GM21390 (cell line): ENCODE data around the gene RNF167.

ENCODE experiments used
- ATAC-seq: cut with Tn5 transposase; IDR thresholded peaks from one replicate; pipeline ENCODE4 v1.9.1; 2021; ENCODE audit not compliant: unreplicated experiment

The RNF167 gene

DNA sequence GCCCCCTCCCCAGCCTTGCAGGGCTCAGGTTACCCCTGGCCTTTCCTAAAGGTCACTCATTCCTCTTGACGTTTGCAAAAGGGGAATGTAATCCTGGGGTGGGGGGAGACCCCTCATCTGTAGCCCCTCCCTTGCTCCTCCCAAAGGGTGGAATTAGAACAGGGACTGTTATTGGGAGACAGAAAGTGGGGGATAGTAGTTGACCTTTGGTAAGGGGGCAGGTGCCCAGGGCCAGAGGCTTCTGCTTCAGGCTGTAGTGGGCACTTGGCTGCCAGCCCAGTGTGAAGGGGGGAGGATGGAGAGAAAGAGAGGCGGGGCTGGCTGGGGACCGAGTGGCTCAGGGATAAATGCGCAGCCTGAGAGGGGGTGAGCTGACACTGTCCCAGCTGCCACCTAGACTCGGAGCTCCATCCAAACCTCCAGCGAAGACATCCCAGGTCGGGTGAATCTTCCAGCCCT lies 10.7 kb downstream of the RNF167 start, which contains the start of gene ENO3:
Gene ENO3 (plus strand): TSS at position 374 of the 459 bp plus-strand sequence. CDS start 711 bp downstream, outside the sequence.
- no peak for ATAC-seq

DNA sequence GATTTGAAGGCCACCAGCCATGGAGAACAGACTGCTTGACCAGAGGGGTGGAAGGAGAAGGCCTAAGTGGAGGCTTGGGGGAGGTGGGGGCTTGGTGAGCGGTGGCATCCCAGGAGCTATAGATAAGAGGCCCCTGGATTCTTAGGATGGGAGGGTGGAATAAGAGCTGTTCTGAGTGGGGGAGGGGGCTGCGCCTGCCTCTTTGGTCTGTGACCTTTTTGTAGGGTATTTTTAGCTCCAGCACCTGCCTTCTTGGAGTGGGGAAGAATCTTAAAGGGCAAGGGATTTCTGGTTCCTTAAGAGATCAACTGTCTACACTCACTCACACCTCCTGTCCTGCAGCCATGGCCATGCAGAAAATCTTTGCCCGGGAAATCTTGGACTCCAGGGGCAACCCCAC lies 11.4 kb downstream of the RNF167 start:
- ATAC-seq = no peak

DNA sequence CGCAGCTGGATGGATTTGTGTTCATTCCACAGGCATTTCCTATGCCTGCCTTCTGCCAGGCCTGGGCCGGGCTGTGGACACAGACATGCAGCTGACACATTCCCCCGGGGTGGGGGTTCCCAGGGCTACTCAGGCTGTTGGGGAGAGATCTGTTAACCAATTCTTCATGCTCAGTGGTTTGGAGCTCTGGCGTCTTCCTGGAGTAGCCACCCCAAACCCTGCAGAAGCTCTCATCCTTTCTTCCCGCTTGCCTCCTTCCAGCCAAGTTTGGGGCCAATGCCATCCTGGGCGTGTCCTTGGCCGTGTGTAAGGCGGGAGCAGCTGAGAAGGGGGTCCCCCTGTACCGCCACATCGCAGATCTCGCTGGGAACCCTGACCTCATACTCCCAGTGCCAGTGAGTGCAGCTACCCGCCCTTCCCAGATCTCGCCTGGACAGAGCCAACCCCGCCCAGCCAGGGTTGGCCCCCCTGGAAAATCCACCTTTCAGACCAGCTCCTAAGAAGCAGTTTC lies 13.4 kb downstream of the RNF167 start:
- no peak for ATAC-seq

DNA sequence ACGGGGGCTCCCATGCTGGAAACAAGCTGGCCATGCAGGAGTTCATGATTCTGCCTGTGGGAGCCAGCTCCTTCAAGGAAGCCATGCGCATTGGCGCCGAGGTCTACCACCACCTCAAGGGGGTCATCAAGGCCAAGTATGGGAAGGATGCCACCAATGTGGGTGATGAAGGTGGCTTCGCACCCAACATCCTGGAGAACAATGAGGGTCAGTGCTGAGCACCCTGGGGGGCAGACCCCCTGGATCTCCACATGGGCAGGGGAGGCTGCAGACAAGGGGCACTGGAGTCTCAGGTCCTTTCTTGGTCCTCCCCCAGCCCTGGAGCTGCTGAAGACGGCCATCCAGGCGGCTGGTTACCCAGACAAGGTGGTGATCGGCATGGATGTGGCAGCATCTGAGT lies 15.0 kb downstream of the RNF167 start:
- ATAC-seq = no peak

DNA sequence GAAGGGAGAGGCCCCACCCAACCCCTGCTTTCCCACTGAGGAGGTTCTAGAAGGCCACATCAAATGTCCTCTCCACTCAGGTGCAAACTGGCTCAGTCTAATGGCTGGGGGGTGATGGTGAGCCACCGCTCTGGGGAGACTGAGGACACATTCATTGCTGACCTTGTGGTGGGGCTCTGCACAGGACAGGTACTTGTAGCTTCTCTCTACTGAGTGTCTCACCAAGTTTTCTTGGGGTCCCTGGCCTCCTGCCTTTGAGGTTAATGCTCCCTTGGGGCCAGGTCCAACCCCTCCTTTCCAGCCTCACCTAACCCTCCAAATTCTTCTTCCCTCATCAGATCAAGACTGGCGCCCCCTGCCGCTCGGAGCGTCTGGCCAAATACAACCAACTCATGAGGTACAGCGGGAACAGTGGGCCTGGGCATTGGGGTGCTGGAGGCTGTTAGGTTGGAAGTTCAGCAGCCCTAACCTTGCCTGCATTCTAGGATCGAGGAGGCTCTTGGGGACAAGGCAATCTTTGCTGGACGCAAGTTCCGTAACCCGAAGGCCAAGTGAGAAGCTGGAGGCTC lies 16.5 kb downstream of the RNF167 start:
- ATAC-seq = no peak

DNA sequence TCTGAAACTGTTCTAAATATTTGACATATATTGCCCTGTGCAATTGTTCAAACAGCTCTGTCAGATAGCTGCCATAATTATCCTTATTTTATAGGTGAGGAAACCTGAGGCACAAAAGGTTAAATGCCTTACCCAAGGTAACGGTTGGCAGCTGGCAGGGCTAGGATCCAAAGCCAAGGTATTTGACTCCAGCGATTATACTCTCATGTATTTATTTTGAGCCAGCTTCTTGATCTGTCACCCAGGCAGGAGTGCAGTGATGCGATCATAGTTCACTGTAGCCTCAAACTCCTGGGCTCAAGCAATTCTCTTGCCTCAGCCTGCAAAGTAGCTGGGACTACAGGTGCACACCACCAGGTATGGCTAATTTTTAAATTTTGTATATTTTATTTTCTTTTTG lies 18.0 kb downstream of the RNF167 start:
- no peak for ATAC-seq

DNA sequence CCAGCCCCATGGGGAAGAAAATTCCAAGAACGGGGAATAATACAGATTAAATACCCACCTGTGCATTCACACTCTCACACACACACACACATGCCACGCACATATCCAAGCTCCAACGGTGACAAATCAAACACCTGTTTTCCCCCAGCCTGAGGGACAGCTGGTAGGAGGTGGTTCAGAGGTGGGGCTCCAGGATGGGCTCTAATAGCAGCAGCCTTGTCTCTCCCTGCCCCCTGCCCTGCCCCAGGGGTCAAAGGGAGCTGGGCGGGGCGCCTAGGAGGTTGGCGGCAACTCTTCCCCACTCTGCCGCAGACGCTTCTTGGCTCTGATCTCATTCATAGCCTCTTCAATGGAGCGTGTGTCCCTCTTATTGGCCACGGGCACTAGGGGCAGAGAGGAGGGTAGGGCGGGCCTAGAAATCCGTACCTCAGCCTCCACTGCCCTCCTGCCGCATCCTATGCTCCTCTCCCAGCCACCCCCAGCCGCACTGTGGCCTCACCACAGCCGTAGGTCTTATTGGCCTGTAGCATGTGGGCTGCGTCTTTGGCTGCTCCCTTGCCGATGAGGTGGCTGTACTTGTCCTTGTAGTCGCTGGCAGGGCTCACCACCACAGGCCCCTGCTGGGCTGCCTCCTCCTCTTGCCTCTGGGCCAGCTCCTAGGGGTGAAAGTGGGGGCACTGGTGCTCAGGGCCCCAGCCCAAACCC lies 19.3 kb downstream of the RNF167 start:
- no peak for ATAC-seq

DNA sequence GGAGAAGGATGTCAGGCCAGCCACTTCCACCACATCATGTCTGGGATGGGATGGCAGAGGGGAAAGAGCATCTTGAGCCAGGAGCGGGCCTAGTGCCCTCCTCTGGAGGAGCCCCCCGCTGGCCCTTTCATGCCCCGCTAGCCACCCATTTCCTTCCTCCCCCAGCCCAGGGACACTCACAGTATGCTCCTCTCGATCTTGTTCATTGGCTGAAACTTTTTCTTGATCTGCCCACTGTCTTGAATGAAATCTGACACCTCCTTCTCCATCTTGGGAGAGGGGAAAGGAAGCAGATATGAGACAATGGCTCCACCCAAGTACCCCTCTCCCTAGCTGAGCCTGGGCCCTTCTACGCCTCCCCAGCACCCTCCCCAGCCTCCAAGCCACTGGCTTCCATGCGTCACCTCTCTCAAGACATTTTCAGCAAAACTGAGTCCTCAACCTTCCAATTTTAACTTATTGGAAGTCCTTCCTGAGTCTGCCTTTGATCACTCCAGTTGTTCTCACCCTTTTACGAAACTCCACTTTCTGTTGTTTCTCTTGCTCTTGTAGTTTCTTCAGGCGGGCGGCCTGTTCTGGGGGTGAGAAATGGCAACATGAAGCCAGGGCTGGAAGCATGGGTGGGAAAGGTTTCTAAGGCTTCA lies 20.3 kb downstream of the RNF167 start:
- ATAC-seq = no peak

DNA sequence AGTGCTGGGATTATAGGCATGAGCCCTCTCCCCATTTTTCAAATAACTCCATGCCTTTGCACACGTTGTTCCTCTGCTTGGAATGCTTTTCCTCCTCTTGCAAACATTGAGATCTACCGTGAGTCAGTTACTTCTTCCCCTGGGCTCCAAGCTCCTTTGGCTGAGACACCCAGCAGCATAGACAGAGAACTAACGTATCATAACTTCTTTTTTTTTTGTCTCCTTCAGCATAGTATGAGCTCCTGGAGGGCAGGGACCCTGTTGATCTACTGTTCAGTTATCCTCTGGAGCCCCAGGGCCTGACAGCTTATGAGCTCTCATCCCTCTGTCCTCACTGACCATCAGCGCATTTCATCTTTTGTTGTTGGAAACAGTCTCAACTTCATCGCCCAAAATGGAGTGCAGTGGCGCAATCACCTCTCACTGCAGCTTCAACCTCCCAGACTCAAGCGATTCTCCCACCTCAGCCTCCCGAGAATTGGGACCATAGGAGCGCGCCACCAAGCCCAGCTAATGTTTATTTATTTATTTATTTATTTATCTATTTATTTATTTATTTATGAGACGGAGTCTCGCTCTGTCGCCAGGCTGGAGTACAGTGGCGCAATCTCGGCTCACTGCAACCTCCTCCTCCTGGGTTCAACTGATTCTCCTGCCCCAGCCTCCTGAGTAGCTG lies 25.4 kb downstream of the RNF167 start:
- no peak for ATAC-seq

DNA sequence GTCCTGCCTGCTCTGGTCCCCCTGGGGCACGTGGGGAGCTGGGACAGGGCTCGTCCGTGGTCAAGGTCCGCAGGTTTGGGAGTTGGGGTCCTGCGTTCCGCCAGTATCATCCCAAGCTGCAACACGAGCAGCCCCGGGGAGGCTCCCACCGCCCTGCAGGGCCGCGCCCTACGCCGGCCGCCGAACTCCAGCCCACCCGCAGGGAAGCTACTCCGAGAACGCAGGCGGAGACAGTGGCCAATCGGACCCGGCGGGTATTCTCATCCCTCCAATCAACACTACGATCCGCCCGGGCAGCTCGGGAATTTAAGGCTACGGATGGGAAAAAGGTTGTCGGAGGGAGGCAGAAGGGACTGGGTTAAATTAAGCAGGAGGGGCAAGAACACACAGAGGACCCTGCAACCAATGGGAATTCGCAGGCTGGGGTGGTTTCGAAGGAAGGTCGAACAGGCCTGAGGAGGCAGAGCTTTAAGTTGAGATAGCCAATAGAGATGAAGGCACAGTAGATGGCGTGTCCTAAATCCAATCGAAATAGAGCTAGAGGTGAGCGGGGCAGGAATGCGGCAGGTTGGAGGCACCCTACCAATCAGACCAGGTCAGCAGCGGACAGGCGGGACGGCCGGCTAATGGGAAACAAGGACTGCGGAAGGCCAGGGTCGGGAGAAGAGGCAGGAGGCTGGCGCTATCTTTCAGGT lies 26.9 kb downstream of the RNF167 start:
- peak; percentile 74 for ATAC-seq

DNA sequence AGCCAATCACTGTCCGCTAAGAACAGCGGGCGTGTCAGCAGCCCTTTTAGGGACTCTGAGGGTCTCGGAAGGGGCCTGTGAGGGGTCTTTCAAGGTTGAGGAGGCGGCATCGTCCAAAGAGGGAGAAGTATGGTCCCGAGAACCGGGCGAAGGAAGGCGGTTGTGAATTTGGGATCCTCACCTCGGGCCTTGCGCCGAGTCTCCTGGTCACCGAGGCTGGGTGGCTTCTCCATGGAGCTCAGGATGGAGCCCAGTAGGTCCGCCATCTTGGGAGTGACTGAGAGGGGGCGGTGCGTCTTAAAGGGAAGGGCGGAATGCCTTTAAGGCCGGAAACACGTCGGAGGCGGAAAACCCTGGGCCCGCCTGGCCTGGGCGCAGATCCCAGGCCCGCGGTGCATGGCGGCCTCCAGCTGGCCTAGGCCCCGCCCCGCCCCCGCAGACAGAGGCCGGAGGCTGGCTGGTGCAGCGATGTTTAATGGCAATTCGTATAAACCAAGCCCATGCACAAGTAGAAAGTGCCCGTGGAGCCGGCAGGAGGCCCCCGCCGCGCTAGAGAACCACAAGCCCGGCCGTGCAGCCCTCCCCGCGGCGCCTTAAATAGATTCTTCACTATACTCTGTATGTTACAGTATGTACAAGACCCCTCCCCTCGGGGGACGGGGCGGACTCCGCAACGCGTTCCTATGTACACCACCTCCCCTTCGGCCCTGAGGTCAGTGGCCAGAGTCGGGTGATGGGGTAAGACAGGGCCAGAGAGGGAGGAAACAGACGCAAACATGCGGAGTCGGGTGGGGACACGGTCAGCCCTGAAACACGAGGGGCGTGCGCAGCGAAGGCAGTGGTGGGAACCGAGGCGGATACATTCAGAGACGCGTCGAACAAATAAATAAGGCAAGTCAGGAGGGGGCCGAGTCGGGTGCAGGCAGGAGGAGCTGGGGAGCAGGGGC lies 27.7 kb downstream of the RNF167 start, which contains the start of gene SPAG7:
Gene SPAG7 (minus strand): TSS at position 279 of the 947 bp plus-strand sequence. CDS start 13 bp downstream, at position 266.
- peak; percentile 49 for ATAC-seq

DNA sequence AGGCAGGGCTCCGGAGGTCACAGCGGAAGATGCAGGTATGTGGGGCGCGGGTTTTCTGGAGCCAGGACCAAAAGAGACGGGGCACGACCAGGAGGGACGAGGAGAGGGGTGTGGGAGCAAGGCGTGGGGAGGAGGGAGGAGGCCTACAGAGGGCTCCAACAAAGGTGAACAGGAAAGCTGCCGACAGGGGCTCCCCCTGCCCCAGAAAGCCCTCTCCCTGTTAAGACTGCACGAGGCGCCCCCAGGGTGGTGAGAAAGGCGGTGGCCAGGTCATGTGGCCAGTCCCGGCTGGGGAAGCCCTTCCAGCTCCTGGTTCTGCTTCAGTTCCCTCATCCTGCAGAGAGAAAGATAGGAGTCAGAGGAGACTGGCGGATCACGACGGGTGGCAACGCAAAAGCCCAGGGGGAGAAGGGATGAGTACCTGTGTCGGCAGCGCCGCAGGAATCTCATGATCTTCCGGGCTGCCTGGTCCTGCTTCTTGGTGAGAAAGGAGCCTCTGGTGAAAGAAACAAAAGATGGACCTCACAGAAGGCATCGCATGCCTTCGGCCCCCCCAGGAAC lies 28.5 kb downstream of the RNF167 start:
- no peak for ATAC-seq

DNA sequence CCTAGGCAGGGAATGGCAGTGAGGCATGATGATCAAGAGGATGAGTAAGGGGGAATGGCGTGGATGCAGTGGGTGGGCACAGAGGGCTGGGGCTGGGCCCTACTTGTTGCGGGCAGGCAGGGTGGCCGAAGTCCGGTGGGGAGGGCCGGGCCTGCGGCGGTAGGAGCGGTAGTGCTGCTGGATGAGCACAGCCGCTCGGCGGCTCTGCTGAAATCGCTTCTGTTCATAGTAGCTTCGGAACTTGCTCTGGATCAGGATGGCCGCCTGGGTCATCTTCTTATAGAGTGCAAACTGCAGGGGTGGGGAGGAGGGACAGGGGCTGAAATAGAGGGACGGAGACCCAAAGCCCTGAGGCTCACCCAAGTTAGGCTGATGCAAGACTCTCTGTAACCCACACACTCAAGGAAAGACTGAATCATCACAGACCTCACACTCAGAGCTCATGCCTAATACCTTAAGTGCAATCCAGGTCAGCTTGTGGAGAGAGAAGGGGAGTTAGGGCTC lies 29.0 kb downstream of the RNF167 start:
- no peak for ATAC-seq

DNA sequence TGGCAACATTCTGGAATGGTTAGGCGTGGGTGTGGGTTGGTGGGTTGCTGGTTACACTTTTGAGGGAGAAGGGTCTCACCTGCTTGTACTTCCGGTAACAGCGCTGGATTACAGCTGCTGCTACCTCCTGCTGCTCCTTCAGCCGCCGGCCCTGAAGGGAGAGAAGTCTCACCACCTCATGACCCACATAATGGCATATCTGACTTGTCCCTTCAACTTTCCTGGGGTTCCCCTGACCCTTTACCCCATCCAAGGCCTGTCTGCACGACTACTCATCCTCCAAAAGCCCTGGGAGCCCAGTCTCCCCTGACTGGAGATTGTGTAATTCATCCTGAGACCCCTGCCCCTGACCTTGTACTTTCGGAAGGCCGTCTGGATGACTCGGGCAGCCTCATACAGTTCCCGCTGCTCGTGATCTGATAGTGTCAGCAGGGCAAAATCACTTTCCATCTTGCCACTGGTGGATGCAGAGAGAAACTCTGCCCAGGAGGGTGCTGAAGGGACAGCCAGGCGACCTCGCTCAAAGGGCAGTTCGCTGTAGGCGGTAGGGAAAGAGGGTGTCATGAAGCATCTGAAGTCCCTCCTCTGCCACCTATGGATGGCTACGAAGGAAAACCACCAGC lies 29.6 kb downstream of the RNF167 start:
- ATAC-seq = no peak

DNA sequence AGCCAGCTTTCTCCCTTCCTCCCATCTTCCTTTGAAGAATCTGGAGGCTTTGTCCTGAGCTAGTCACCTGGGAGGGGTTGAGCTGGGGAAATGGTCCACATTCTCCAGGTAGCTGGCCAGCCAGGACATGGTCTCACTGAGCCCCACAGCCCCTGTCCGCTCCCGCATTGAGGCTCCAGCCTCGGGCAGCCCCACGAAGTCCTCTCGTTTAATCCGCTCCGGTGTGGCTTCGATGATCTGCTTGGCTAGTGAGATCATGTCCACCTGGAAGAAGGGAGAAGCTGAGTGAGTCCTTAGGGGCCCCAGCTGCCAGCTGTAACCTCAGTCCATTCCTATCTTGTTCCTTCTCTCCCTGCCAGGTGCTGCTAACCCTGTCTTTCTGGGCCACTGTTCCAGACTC lies 30.2 kb downstream of the RNF167 start:
- no peak for ATAC-seq

DNA sequence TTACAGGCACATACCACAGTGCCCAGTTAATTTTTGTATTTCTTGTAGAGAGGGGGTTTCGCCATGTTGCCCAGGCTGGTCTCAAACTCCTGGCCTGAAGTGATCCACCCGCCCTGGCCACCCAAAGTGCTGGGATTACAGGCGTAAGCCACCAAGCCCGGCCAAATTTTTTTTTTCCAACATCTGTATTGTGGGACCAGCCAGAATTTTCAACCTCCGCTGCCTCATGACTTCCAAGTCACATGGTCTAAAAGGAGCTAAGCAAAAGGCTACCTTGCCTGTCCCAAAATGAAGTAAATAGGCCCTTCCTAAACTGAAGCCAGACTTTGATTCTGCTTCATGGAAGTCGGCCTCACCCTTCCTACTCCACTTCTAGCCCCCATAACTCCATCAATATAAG lies 31.8 kb downstream of the RNF167 start:
- no peak for ATAC-seq

DNA sequence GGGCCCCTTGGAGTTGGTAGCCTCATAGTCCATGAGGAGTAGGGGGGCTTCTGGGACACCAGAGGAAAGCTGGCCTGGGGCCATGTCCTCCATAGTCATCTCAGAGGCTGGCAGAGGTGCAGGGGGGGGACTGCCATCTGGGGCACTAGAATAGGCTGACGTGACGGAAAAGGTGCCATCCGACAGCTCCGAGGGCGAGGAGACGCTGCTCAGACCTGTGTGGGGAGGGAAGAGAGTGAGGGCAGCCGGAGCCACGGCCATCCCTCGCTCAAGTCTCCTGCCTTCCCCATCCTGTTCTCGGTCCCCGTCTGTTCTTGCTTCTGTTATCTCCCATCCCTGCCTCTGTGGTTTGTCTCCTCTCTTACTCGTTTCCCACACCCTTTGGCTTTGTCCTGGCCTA lies 32.3 kb downstream of the RNF167 start:
- ATAC-seq = no peak

DNA sequence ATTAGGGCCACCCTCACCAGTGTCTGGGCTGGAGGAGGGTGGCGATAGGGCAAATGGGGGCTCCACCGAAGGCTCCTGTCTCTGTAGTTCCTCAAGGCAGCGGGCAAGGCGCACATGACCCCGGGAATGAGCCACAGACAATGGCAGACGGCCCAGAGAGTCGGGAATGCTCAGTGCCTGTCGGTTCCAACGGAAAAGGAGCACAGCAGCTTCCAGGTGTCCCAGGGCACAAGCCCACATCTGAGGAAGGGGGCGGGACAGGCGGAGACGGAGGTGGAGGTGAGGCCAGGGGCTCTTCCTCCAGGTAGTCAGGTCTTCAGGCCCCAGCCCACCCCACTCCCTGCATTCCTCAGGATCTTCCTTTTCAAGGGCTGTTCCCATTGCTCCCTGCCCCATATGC lies 32.7 kb downstream of the RNF167 start:
- no peak for ATAC-seq
